GM08714 (cell line): ENCODE results near the gene MAGT1.
A peak's percentile ranks its signal among the peaks of the same experiment; 100 is the strongest.
"Not testable (repeated sequence)": the region's sequence is repeated elsewhere in the genome, so short reads cannot be mapped to it uniquely, and the experiment has no call there.

ENCODE experiments used
- H3K4me3 ChIP-seq: fragments of 200-500 bp; sonication (Bioruptor generic); 2 replicates; pipeline ENCODE4 v1.5.1; 2014; ENCODE audit warnings: mild to moderate bottlenecking, low read length, inconsistent platforms
- ZNF274 ChIP-seq: IDR thresholded peaks from 2 replicates; pipeline ENCODE4 v1.6.1; 2012; ENCODE audit warnings: mild to moderate bottlenecking, low read depth, low read length

Gene MAGT1

GRCh38 chrX:77894921-77895886 is at the start of gene MAGT1:
Gene MAGT1, minus strand, starts transcription at chrX:77895435. Its CDS starts 25 bp downstream, at chrX:77895410.
- peak within 1 kb of the TSS; percentile 78 for H3K4me3 ChIP-seq
- TF ChIP-seq ZNF274 = no peak

GRCh38 chrX:77945031-77945430 is 49.8 kb upstream of the MAGT1 start:
- not testable (repeated sequence) for H3K4me3 ChIP-seq

DNA sequence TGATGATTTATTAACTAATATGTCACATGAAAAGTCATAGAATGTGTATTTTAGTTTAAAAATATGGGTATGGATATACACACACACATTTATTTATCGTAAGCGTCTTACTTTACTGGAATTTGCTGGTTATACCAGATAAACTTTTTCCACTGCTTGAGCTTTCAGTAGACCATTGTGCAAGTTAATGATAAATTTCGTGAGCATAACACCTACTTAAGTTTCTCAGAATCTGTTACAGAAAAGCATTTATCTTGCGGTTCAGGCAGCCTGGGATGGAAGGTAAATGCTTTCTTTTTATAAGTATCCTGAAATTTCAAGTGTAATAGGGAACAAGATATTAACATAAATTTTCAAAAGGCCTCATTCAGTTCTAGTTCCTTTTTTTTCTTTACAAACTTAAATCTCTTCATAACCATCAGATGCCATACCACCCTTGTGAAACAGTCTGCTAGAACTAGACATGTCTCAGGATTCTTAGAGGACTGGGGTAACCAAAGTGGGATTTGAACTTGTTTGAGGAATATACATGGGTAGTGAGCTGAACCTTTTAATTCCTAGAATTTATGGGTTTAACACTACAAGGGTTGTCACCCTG is 42.9 kb upstream of the MAGT1 start:
- H3K4me3 ChIP-seq = no peak overlapping the region
- no peak for TF ChIP-seq ZNF274

GRCh38 chrX:77937291-77937690 is 42.1 kb upstream of the MAGT1 start:
- no peak for TF ChIP-seq ZNF274
- no peak overlapping the region for H3K4me3 ChIP-seq

DNA sequence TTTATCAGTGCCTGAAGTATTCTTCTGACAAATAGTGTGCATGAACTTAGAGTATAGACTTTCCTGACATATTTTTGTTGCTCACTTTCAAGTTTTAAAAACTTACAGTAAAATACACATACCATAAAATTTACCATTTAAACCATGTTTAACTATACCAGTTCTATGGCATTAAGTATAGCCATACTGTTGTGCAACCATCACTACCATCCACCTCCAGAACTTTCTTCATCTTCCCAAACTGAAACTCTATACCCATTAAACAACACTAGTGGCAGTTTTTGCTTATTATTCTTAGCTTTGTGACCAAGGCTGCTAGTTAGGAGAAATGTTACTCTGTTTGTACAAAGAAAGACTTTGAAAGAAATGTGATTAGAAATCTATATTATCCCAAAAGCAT is 41.1 kb upstream of the MAGT1 start:
- TF ChIP-seq ZNF274 = no peak
- H3K4me3 ChIP-seq = no peak overlapping the region

- no peak overlapping the region for H3K4me3 ChIP-seq
- TF ChIP-seq ZNF274 = no peak
These were observed 40.7 kb upstream of the MAGT1 start for GRCh38 chrX:77935886-77936285.

GRCh38 chrX:77930581-77930980 is 35.3 kb upstream of the MAGT1 start:
- no peak for TF ChIP-seq ZNF274
- H3K4me3 ChIP-seq = no peak overlapping the region

DNA sequence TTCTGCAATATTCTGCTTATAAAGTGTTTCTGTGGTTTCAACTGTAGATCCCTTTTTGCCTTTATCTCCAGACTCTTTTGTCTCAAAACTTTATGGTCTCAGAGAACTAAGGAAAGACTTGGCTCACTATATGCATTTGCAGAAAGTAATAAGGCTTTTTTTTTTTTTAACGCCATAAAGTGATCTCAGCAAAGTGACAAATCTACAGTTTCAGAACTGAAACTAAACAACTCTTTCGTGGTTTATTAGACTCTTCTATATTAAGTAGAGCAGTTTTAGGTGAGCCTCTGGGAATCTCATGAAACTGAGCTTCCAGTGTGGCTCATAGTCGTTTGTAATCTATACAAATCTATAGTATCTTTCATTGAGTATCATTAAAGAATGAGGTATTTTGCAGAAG is 30.5 kb upstream of the MAGT1 start:
- no peak for TF ChIP-seq ZNF274
- H3K4me3 ChIP-seq = no peak overlapping the region

DNA sequence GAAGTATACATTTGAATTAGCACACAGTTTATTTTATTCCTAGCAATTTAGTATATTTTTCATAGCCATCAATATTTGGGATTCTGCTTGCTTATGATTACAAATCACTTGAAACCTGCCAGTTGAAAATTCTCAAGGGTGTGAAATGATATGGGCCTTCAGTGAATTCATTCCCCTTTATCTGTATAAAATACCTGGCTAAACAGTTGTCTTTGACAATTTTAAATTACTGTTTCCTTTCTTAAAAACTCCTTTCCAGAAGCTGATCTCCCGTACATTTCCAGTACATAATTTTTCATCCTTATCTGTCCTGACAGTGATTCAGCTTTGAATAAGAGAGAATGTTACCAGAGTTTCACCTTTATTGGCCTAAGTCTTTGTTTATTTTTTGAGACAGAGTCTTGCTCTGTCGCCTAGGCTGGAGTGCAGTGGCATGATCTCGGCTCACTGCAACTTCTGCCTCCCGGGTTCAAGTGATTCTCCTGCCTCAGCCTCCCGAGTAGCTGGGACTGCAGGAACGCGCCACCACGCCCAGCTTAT is 29.2 kb upstream of the MAGT1 start:
- no peak for TF ChIP-seq ZNF274
- H3K4me3 ChIP-seq = no peak overlapping the region

GRCh38 chrX:77922787-77923186 is 27.6 kb upstream of the MAGT1 start:
- H3K4me3 ChIP-seq = no peak overlapping the region
- no peak for TF ChIP-seq ZNF274

- H3K4me3 ChIP-seq = not testable (repeated sequence)
These were observed 24.1 kb upstream of the MAGT1 start for GRCh38 chrX:77919370-77919769.

GRCh38 chrX:77918568-77918967 is 23.3 kb upstream of the MAGT1 start:
- no peak overlapping the region for H3K4me3 ChIP-seq
- no peak for TF ChIP-seq ZNF274

- TF ChIP-seq ZNF274 = no peak
- H3K4me3 ChIP-seq = peak overlapping the region; percentile 10; the same call in 1 of the 2 replicates
These were observed 22.2 kb upstream of the MAGT1 start for GRCh38 chrX:77917294-77917933.

DNA sequence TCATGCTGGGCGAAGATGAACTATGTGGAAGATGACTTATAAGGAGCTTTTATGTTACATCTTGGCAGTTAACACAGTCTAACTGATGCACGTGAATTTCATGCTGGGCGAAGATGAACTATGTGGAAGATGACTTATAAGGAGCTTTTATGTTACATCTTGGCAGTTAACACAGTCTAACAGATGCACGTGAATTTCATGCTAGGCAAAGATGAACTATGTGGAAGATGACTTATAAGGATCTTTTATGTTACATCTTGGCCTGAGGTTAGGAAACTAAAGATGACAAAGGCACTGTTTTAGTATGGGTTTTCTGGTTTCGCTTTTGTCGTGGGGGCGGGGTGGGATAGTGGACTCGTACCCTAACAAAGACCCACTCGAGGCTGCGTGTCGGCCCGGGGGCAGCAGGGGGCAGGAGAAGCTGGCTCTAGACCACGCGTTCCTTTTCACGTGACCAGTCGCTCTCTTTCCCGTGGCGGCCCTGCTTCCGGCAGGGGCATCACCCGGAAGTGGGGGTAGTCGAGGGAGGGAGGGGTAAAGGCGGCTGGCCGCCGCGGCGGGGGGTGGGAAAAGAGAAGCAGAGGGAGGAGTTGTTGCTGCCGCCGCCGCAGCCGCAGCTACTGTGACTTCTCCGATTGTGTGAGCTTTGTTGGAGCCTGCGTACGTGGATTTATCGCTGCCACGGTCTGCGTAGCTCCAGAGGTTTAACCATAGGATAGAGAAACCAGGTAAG is 15.0 kb upstream of the MAGT1 start, which contains the start of gene ATP7A:
Gene ATP7A (plus strand): TSS at position 586 of the 733 bp plus-strand sequence. CDS start 60,949 bp downstream, outside the sequence.
- peak within 1 kb of the TSS; percentile 97 for H3K4me3 ChIP-seq
- no peak for TF ChIP-seq ZNF274

DNA sequence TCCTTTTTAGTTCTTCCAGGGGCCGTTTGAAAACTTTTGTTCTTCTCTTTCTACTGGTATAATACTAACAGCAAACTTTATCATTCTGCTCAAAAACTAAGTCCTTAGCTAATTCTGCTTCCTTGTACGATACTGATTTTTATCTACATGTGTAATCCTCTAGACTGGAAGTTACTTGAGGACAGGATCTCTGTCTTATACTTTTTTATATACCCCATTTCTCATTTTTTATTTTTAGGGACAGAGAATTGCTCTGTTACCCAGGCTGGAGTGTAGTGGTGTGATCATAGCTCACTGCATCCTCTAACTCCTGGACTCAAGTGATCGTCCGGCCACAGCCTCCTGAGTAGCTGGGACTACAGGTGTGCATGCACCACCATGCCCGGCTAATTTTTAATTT is 6.3 kb upstream of the MAGT1 start:
- TF ChIP-seq ZNF274 = no peak
- H3K4me3 ChIP-seq = no peak overlapping the region; the same call in 1 of the 2 replicates
